Stomach (tissue), 9 donors: Measurements from ENCODE around the gene ECPAS. TPM values are rescaled to one million over a fixed set of nuclear protein-coding genes. Genes with fewer than 3 reads are reported as not detected.

Experiments
- DNase-seq, 2 donors: peaks; one replicate each; pipeline versions ENCODE4 v3.0.0 to v3.0.0-alpha.2; 2013 to 2019
- H3K27ac ChIP-seq, 5 donors: fragments of 200-600 bp in 4 of 5; sonication (generic) in 4 of 5; one replicate each; pipeline ENCODE4 v1.5.1; 2013 to 2019; ENCODE audit warnings: mild to moderate bottlenecking in 1 of 5, moderate library complexity in 1 of 5
- H3K27me3 ChIP-seq, 3 donors: fragments of 200-600 bp; sonication (generic); one replicate each; pipeline ENCODE4 v1.5.1; 2017 to 2019; ENCODE audit warnings: mixed run types in 1 of 3
- H3K36me3 ChIP-seq, 4 donors: fragments of 200-600 bp; sonication (generic); 1 replicate in 3 of 4; 2 replicates in 1 of 4; pipeline ENCODE4 v1.5.1; 2016 to 2019
- H3K4me1 ChIP-seq, 4 donors: fragments of 200-600 bp; sonication (generic); one replicate each; pipeline ENCODE4 v1.5.1; 2016 to 2019
- H3K4me3 ChIP-seq, 4 donors: fragments of 200-600 bp; sonication (generic) in 3 of 4; one replicate each; pipeline ENCODE4 v1.5.1; 2016 to 2019; ENCODE audit warnings: mild to moderate bottlenecking in 1 of 4
- H3K9me3 ChIP-seq, 4 donors: fragments of 200-600 bp; sonication (generic); one replicate each; pipeline ENCODE4 v1.5.1; 2016 to 2019
- EP300 ChIP-seq: sonication (generic); formaldehyde crosslinking; IDR thresholded peaks from one replicate; pipeline ENCODE4 v1.6.1; 2017; ENCODE audit warnings: antibody characterized with exemption
- POLR2A ChIP-seq, 4 donors: fragments of 450-650 bp; IDR thresholded peaks; one replicate each; pipeline ENCODE4 v1.6.1; 2016; ENCODE audit warnings: antibody characterized with exemption in 4 of 4, control low read depth in 2 of 4, mild to moderate bottlenecking in 1 of 4, moderate library complexity in 1 of 4
- POLR2AphosphoS5 ChIP-seq, 3 donors: sonication (generic); formaldehyde crosslinking; IDR thresholded peaks; one replicate each; pipeline ENCODE4 v1.6.1; 2016; ENCODE audit warnings: antibody characterized with exemption in 3 of 3
- WGBS, 5 donors: extraction: QIAGEN DNeasy Blood & Tissue Kit in 3 of 5; methylation state at CpG; one replicate each; pipeline versions ENCODE4 v1.1.5 to v1.1.7; 2013 to 2018; 5-methylcytosine and 5-hydroxymethylcytosine counted together
- intact Hi-C: fragments of 100-400 bp; cut with DNase I; formaldehyde crosslinking; loops from one replicate; pipeline ENCODE4 v1.15.1; 2023; ENCODE audit warnings: low total_unique reads
- polyA plus RNA-seq, 3 donors: library from polyadenylated mRNA; stranded (reverse); fragments of 200-250 nt; gene quantifications; one replicate each; pipeline ENCODE4 v1.2.3, GENCODE V29; 2013
- total RNA-seq, 5 donors: library from RNA; depleted of rRNA; stranded (reverse); fragments of >200 nt; gene quantifications; one replicate each; pipeline versions ENCODE4 v1.1.0 to v1.2.3, GENCODE V29; 2014 to 2016
- TF ChIP-seq, protein P1 (sequence below), 7 experiments: fragments of 450-650 bp in 4 of 7; fragments of 200-600 bp in 3 of 7; sonication (generic) in 3 of 7; IDR thresholded peaks; one replicate each; pipeline ENCODE4 v1.5.1; 2016 to 2019; ENCODE audit warnings: antibody characterized with exemption in 7 of 7, control low read depth in 2 of 7, mild to moderate bottlenecking in 1 of 7
- donor health status: healthy with polysubstance abuse.
- donor health status: Bipolar disorder and iron deficiency.
- donor health status: healthy.

The ECPAS gene
- total and polyA plus RNA-seq, 8 donors = 13.6 to 147 (median 51.2) TPM

DNA sequence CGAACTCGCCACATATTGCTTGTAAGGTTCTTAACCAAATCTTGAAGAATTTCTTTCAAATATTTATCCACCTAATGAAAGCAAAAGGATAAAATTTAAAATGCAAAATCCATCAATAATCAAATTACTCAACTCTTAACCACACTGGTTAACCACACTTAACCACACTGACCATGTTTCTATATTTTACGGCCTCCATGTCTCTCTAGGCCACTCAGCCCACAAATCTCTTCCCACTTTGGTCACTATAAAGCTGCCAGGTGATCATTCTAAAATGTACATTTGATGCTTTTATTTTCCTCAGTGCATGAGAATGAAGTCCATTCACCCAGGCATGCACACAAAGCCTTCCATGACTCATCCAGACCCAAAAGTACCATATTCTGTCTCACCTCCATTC lies 97.8 kb downstream of the ECPAS start:
- Histone ChIP-seq H3K36me3 (peaks cover 61 to 100% (median 100%) of the 10 kb centered on the region in 4 donors), H3K4me3 (no peak overlapping the region), H3K9me3 (no peaks in the 10 kb centered on the region), H3K27me3 (no peaks in the 10 kb centered on the region), H3K27ac (no peak overlapping the region), H3K4me1 (no peaks in the 10 kb centered on the region)
- no peak for DNase-seq
- WGBS, 5 donors = 90 to 92% (median 91%) methylated on average over 3 of the region's 3 CpGs
- TF ChIP-seq EP300 (no peak), POLR2AphosphoS5 (IDR thresholded peaks at IDR 0.05) (no peak), POLR2A (IDR thresholded peaks at IDR 0.05) (no peak)
- TF ChIP-seq, protein P1, sequence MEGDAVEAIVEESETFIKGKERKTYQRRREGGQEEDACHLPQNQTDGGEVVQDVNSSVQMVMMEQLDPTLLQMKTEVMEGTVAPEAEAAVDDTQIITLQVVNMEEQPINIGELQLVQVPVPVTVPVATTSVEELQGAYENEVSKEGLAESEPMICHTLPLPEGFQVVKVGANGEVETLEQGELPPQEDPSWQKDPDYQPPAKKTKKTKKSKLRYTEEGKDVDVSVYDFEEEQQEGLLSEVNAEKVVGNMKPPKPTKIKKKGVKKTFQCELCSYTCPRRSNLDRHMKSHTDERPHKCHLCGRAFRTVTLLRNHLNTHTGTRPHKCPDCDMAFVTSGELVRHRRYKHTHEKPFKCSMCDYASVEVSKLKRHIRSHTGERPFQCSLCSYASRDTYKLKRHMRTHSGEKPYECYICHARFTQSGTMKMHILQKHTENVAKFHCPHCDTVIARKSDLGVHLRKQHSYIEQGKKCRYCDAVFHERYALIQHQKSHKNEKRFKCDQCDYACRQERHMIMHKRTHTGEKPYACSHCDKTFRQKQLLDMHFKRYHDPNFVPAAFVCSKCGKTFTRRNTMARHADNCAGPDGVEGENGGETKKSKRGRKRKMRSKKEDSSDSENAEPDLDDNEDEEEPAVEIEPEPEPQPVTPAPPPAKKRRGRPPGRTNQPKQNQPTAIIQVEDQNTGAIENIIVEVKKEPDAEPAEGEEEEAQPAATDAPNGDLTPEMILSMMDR (IDR thresholded peaks at IDR 0.05) = no peak
- intact Hi-C loops = no loop called here

DNA sequence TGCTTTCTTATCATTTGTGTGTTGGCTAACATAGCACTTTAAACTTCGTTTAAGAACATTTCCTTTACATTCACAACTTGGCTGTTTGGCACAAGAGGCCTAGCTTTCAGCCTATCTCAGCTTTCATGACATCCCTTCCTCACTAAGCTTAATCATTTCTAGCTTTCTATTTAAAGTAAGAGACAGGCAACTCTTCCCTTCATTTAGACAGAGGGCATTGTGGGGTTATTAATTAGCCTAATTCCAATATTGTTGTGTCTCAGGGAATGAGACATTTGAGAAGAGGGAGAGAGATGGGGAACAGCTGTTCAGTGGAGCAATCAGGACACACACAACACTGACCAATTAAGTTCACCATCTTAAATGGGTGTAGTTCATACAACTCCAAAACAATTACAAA lies 103.2 kb downstream of the ECPAS start:
- DNase-seq = no peak
- intact Hi-C loops = no loop called here
- no peaks in the 10 kb centered on the region for H3K9me3 ChIP-seq
- no peak overlapping the region for H3K4me3 ChIP-seq
- no peaks in the 10 kb centered on the region for H3K27me3 ChIP-seq
- H3K27ac ChIP-seq = no peak overlapping the region
- TF ChIP-seq POLR2A (IDR thresholded peaks at IDR 0.05) = no peak
- TF ChIP-seq EP300 = no peak
- no peak for TF ChIP-seq POLR2AphosphoS5 (IDR thresholded peaks at IDR 0.05)
- TF ChIP-seq, protein P1 (IDR thresholded peaks at IDR 0.05) = no peak
- WGBS, 5 donors = 25 to 45% (median 31%) methylated on average over 1 of the region's 1 CpG
- H3K36me3 ChIP-seq = peaks cover 37 to 100% (median 98%) of the 10 kb centered on the region in 4 donors
- H3K4me1 ChIP-seq = no peaks in the 10 kb centered on the region

DNA sequence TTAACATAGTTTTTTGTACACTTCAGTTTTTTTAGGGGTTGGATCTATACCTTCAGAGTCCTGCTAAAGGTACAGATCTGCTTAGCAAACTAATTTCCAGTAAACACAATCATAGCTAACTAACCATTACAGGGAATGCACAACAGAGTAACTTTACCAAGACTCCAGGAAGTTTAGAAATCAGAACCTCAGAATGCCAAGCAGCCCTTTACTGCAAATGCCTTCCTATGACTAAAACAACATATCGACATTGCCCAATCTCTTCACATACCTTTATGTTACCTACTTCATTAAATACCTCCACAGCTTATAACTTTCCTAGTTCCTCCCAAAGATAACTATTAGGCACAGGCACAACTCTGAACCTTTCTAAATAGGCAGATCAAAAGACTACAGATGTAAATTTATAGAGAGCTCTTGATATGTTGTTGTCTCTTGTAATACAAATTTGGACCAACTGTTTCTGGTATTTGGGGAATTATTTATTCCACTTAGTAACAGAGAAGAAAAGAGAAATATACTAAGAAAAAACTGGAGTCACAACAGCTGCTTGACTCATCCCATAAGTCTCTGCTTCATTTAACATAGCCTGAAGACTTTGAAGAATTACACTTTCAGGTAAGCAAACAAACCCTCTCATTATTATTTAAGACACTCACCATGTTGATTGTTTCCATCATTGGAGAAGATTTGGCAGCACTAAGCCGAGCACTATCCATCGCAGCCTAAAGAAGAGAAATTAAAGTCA lies 108.2 kb downstream of the ECPAS start:
- TF ChIP-seq, protein P1 (IDR thresholded peaks at IDR 0.05) = no peak
- TF ChIP-seq POLR2AphosphoS5 (IDR thresholded peaks at IDR 0.05) (no peak), POLR2A (IDR thresholded peaks at IDR 0.05) (no peak), EP300 (no peak)
- Histone ChIP-seq H3K9me3 (no peaks in the 10 kb centered on the region), H3K4me3 (no peak overlapping the region), H3K27ac (no peak overlapping the region), H3K4me1 (no peaks in the 10 kb centered on the region), H3K36me3 (peaks cover 55 to 100% (median 94%) of the 10 kb centered on the region in 4 donors), H3K27me3 (no peaks in the 10 kb centered on the region)
- WGBS, 5 donors = 88 to 93% (median 90%) methylated on average over 3 of the region's 3 CpGs
- no peak for DNase-seq
- intact Hi-C loops = no loop called here

DNA sequence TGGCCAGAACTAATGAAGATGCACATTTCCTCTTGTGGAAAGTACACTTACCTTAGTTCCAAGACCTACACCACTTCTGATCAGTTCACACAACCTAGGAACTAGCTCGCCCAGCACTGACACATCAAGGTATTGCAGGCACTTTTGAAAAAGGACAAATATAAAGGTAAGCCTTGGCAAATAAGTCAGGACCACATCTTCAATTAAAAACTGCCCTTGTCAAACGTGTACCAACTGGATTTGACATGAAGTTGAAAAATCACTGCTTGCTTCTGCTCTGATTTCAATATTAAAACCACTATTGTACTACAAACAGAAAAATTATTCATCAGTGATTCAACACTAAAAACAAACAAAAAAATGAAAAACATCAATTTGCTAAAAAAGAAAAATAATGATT lies 109.1 kb downstream of the ECPAS start:
- TF ChIP-seq POLR2AphosphoS5 (IDR thresholded peaks at IDR 0.05) (no peak), POLR2A (IDR thresholded peaks at IDR 0.05) (no peak), EP300 (no peak)
- TF ChIP-seq, protein P1 (IDR thresholded peaks at IDR 0.05) = no peak
- 78 to 93% (median 81%) methylated on average over 2 of the region's 2 CpGs for WGBS, 5 donors
- Histone ChIP-seq H3K36me3 (peaks cover 64 to 100% (median 94%) of the 10 kb centered on the region in 4 donors), H3K9me3 (no peaks in the 10 kb centered on the region), H3K27me3 (no peaks in the 10 kb centered on the region), H3K27ac (no peak overlapping the region), H3K4me1 (no peaks in the 10 kb centered on the region), H3K4me3 (no peak overlapping the region)
- intact Hi-C loops = no loop called here
- DNase-seq = no peak
